Vagina (tissue), 2 donors: ENCODE data around the gene ISG15. TPM values are rescaled to one million over a fixed set of nuclear protein-coding genes. Genes with fewer than 3 reads are reported as not detected.

Experiments used
- DNase-seq, 2 donors: peaks; one replicate each; pipeline ENCODE4 v3.0.0-alpha.2; 2017; ENCODE audit errors: extremely low spot score in 2 of 2
- H3K27ac ChIP-seq: fragments of 200-600 bp; sonication (generic); one replicate; pipeline ENCODE4 v1.5.1; 2019
- H3K27me3 ChIP-seq: fragments of 200-600 bp; sonication (generic); one replicate; pipeline ENCODE4 v1.5.1; 2019
- H3K36me3 ChIP-seq, 2 donors: fragments of 200-600 bp; sonication (generic); one replicate each; pipeline ENCODE4 v1.5.1; 2017 to 2019
- H3K4me1 ChIP-seq: fragments of 200-600 bp; sonication (generic); one replicate; pipeline ENCODE4 v1.5.1; 2019
- H3K4me3 ChIP-seq, 2 donors: fragments of 200-600 bp; sonication (generic); 1 replicate in 1 of 2; 2 replicates in 1 of 2; pipeline ENCODE4 v1.5.1; 2016 to 2019
- H3K9me3 ChIP-seq: fragments of 200-600 bp; sonication (generic); one replicate; pipeline ENCODE4 v1.5.1; 2019
- CTCF ChIP-seq, 3 experiments: fragments of 450-650 bp in 2 of 3; fragments of 200-600 bp in 1 of 3; sonication (generic) in 1 of 3; IDR thresholded peaks; one replicate each; pipeline ENCODE4 v1.5.1; 2017 to 2019; ENCODE audit warnings: antibody characterized with exemption in 3 of 3, mild to moderate bottlenecking in 2 of 3, moderate library complexity in 2 of 3
- POLR2A ChIP-seq, 2 donors: fragments of 450-650 bp; IDR thresholded peaks; one replicate each; pipeline ENCODE4 v1.6.1; 2017; ENCODE audit warnings: antibody characterized with exemption in 2 of 2, mild to moderate bottlenecking in 2 of 2, moderate library complexity in 2 of 2
- POLR2AphosphoS5 ChIP-seq, 2 donors: sonication (generic); formaldehyde crosslinking; IDR thresholded peaks; one replicate each; pipeline ENCODE4 v1.9.0; 2017; ENCODE audit warnings: antibody characterized with exemption in 2 of 2, mild to moderate bottlenecking in 2 of 2, low read depth in 1 of 2; ENCODE audit not compliant: insufficient read depth in 1 of 2
- intact Hi-C: fragments of 100-400 bp; cut with DNase I; formaldehyde crosslinking; loops from one replicate; pipeline ENCODE4 v1.15.1; 2023
- total RNA-seq: library from RNA; depleted of rRNA; stranded (reverse); fragments of >200 nt; gene quantifications from one replicate; pipeline ENCODE4 v1.2.3, GENCODE V29; 2016

Gene ISG15
- total RNA-seq, 1 donor from 2014 or later: 29.0 TPM

GRCh38 chr1:1058921-1059493 lies 45.7 kb downstream of the ISG15 start:
- peak overlapping the region; percentile 46 to 69 for H3K4me3 ChIP-seq
- TF ChIP-seq POLR2A (IDR thresholded peaks at IDR 0.05) (no peak), CTCF (IDR thresholded peaks at IDR 0.05) (no peak), POLR2AphosphoS5 (IDR thresholded peaks at IDR 0.05; ENCODE audit: insufficient read depth in 1 of 2, low read depth in 1 of 2) (no peak)
- H3K27me3 ChIP-seq: peaks cover 5% of the 10 kb centered on the region
- H3K27ac ChIP-seq: no peak overlapping the region
- no peaks in the 10 kb centered on the region for H3K36me3 ChIP-seq
- intact Hi-C loops: loop anchor here (5.0 kb wide), 1 partner anchor 77 kb away; the partner anchor contains the start of gene PERM1
- no peaks in the 10 kb centered on the region for H3K9me3 ChIP-seq
- H3K4me1 ChIP-seq: peaks cover 33% of the 10 kb centered on the region
- DNase-seq: no peak

- peaks cover 5% of the 10 kb centered on the region for H3K27me3 ChIP-seq
- TF ChIP-seq CTCF (IDR thresholded peaks at IDR 0.05): peak in 1 of 3 experiments; percentile 17
- no peak for TF ChIP-seq POLR2A (IDR thresholded peaks at IDR 0.05)
- no peak for TF ChIP-seq POLR2AphosphoS5 (IDR thresholded peaks at IDR 0.05; ENCODE audit: insufficient read depth in 1 of 2, low read depth in 1 of 2)
- H3K4me3 ChIP-seq: peak overlapping the region; percentile 46 to 69
Measured at GRCh38 chr1:1059494-1060280, 46.4 kb downstream of the ISG15 start.

GRCh38 chr1:1060281-1061000 lies 47.1 kb downstream of the ISG15 start:
- no peak for DNase-seq
- H3K4me1 ChIP-seq: peaks cover 38% of the 10 kb centered on the region
- no peak overlapping the region for H3K4me3 ChIP-seq
- H3K9me3 ChIP-seq: no peaks in the 10 kb centered on the region
- intact Hi-C loops: no loop called here
- no peaks in the 10 kb centered on the region for H3K36me3 ChIP-seq
- H3K27me3 ChIP-seq: peaks cover 5% of the 10 kb centered on the region
- no peak overlapping the region for H3K27ac ChIP-seq
- TF ChIP-seq POLR2A (IDR thresholded peaks at IDR 0.05) (no peak), POLR2AphosphoS5 (IDR thresholded peaks at IDR 0.05; ENCODE audit: insufficient read depth in 1 of 2, low read depth in 1 of 2) (no peak), CTCF (IDR thresholded peaks at IDR 0.05) (no peak)

More at GRCh38 chr1:1059494-1060280, 46.4 kb downstream of the ISG15 start:
- Histone ChIP-seq H3K36me3 (no peaks in the 10 kb centered on the region), H3K27ac (no peak overlapping the region), H3K9me3 (no peaks in the 10 kb centered on the region), H3K4me1 (peaks cover 38% of the 10 kb centered on the region)
- DNase-seq: no peak
- intact Hi-C loops: loop anchor here (5.0 kb wide), 1 partner anchor 77 kb away; the partner anchor contains the start of gene PERM1

GRCh38 chr1:1061682-1062345 lies 48.5 kb downstream of the ISG15 start:
- H3K4me1 ChIP-seq: peaks cover 38% of the 10 kb centered on the region
- no peak overlapping the region for H3K27ac ChIP-seq
- H3K4me3 ChIP-seq: no peak overlapping the region
- no peaks in the 10 kb centered on the region for H3K36me3 ChIP-seq
- intact Hi-C loops: no loop called here
- no peaks in the 10 kb centered on the region for H3K9me3 ChIP-seq
- no peak for DNase-seq
- H3K27me3 ChIP-seq: peaks cover 5% of the 10 kb centered on the region
- TF ChIP-seq POLR2A (IDR thresholded peaks at IDR 0.05): no peak
- no peak for TF ChIP-seq CTCF (IDR thresholded peaks at IDR 0.05)
- TF ChIP-seq POLR2AphosphoS5 (IDR thresholded peaks at IDR 0.05; ENCODE audit: insufficient read depth in 1 of 2, low read depth in 1 of 2): no peak
